Activated CD4-positive, alpha-beta T cell treated with anti-CD3 and anti-CD28 coated beads for 24 hours (primary cell): Measurements from ENCODE around the gene ATP2C2.
"Not testable (repeated sequence)": the region's sequence is repeated elsewhere in the genome, so short reads cannot be mapped to it uniquely, and the experiment has no call there.

Source experiments
- DNase-seq, 2 donors: peaks; one replicate each; pipeline ENCODE4 v3.0.0-alpha.2; 2020; ENCODE audit warnings: low read depth in 2 of 2

ATP2C2 gene

DNA sequence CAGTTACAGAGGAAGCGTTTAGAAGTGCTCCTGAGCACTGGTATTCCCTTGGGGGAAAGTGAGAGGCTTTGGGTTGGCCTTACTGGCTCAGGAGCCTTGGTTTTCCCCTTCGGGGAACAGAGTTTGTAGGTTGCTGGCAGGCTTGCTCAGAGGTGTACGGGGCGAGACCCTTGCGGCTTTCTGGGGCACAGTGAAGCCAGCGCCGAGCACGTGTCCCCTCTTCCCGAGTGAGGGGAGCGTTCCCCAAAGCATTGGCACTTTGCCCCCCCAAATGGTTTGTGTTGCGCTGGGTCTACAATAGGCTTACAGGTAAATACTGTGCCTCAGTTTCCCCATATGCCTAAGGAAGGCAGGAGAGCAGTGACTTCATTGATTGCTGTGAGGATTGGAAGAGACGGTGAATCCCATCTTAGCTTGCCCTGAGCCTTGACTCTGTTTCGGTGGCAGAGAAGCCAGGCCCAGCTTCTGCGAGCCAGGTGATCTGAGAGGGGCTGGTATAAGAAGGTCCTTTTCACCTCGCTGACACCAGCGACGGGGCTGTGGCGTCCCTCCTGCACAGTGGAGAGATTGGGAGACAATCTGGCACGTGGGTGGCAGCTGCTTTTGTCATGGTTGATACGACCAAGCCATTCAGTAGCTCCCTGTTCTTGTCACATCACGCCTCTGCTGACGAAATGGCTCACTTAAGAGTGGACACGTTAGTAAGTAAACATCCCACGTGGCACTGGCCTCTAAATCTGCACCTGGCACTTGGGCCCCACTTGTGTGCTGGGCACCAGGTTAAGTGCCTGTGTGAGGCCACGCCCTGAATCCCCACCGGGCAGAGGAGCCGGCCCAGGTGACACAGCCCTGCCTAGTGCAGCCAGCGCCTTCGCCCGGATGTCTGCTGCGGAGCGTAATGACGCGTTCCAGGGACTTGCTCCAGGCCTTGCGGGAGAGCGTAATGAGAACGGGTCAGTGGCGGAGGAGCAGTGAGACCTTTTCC, 81.1 kb downstream of the ATP2C2 start:
- DNase-seq = no peak

DNA sequence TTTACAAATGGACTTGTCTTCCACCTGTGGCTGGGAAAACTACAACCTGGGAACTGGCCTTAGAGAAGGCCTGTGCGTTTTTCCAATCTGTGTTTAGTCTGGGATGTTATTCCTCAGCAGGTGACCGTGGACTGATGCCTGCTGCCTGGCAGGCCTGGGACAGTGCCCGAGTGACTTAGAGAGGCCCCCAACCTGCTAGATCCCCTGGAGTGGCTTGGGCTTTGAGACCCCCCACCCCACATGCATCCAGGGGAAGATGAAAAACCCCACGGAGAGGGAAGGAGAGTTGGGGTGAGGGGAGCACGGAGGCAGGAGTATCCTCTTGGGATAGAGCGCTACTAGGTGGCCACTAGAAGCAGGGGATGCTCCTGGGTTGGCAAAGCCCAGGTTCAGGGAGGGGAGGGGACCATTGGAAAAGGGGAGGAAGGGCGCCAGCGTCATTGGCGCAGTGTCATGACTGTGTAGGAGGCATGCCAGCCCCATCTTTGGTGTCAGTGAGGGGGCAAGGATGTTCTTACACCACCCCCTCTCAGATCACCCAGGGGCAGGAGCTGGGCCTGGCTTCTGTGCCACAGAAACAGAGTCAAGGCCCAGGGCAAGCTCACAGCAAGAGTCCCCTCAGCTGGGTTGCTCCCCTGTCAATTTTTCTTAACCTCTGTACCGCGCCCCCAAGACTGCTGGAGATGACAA, 82.0 kb downstream of the ATP2C2 start:
- no peak for DNase-seq

DNA sequence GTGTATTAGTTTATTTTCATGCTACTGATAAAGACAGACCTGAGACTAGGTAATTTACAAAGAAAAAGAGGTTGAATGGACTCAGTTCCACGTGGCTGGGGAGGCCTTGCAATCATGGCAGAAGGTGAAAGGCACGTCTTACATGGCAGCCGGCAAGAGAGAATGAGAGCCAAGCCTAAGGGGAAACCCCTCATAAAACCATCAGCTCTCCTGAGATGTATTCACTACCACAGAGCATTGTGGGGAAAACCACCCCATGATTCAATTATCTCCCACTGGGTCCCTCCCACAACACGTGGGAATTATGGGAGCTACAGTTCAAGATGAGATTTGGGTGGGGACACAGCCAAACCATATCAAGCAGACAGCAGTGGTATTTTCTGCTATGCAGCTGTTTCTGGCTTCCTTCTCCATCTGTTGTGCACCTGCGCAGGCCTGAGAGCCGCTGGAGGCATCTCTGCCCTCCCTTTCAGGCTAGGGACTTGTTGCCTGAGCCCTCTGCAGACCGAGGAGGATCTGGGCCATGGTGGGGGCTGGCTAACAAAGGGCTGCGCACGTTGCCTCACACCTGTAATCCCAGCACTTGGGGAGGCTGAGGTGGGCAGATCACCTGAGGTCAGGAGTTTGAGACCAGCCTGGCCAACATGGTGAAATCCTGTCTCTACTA, 82.8 kb downstream of the ATP2C2 start:
- not testable (repeated sequence) for DNase-seq

DNA sequence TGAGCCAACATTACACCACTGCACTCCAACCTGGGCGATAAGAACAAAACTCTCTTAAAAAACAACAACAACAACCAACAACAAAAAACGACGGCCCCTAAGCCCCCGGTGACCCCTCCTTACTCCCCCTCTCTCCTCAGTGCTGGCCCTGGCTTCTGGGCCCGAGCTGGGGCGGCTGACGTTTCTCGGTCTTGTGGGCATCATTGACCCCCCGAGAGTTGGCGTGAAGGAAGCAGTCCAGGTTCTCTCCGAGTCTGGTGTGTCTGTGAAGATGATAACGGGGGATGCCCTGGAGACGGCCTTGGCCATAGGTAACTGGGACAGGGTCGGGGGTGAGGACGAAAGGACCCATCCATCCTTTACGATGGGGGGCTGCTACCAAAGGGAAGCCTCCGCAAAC, 83.4 kb downstream of the ATP2C2 start:
- no peak for DNase-seq

DNA sequence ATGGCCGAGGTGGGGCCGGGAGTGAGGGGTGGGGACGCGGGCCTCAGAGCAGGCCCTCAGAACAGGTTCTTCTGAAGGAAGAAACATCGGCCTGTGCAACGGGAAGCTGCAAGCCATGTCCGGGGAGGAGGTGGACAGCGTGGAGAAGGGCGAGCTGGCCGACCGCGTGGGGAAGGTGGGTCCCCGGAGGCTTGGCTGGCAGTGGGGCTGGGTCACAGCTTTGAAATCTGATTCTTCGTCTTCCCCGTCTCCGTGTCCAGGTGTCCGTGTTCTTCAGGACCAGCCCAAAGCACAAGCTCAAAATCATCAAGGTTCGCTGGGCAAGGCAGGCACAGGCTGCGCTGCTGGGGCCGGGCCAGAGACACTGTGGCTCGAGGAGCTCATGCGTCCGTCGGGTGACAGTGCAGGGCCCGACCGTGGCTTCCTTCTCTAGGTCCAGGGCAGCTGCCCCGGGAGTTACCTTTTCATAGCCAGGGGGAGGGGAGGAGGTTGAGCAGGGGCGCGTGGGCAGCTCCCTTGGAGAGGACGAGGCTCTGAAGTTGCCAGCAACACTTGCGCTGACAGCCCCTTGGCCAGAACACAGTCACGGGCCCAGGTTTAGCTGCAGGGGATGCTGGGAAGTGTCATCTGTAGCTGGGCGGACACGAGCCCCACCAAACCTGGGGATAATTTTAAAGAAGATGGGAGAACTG, 84.9 kb downstream of the ATP2C2 start:
- no peak for DNase-seq

DNA sequence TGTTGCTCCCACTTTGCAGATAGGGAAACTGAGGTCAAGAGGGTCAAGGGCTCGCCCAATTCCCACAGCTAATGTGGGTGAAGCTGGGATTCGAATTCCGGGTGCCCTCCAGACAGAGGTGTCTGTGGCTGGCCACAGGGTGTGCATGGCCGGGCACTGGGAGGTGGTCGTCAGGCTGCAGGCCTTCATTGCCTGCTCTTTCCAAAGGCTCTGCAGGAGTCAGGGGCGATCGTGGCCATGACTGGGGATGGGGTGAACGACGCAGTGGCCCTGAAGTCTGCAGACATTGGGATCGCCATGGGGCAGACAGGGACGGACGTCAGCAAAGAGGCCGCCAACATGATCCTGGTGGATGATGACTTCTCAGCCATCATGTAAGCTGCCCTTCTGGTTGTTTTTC, 86.3 kb downstream of the ATP2C2 start:
- DNase-seq = no peak

DNA sequence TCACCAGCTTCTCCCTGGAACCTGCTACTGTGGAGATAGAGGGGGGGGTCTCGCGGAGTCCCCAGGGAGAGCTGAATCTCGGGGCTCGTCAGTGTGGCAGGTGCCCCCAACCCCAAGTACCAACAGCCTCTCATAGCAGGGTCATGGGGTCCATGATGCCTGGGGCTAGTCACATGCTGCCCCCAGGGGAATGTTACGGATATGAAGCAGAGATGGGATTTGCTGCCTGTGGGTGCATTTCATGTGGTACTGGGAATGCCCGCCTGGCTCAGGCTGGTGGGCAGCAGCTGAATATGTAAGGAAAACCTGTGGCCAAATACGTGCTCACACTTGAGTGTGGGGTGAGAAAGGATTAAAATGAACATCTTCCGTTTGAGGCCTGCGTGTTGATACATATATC, 86.7 kb downstream of the ATP2C2 start:
- DNase-seq = no peak

DNA sequence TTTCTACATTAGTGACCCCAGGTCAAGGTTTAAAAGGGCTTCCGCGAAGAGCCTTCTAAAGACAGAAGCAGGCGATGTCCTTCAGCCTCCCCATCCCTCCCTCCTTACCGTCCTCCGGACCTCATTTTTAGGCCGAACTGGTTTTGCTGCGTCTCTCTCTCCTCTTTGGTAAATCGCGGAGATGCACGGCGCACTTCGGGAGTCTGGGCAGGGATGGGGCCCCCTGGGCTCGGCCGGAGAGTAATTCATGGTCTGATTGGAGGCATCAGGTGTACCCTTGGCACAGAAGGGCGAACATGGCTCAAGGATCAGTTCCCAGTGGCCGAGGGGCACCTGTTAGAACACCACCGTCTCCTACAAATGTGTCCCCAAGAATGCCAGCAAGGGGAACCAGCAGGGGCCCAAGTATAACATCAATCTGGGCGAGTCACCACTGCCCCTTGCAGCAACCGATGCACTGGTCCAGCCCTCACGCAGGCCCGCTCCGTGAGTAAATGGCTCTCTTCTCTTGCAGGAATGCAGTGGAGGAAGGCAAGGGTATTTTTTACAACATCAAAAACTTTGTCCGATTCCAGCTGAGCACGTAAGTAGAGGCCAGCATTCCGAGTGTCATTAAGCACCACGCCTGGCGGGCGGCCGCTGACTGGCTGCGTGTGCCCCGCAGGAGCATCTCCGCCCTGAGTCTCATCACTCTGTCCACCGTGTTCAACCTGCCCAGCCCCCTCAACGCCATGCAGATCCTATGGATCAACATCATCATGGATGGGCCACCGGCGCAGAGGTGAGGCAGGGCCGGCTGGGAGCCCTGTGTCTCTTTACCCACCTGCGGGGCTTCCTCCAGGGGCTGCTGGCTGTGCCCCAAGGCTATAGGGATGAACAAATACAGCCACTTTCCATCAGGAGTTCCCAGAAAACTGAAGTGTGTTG, 90.5 kb downstream of the ATP2C2 start:
- DNase-seq = no peak

DNA sequence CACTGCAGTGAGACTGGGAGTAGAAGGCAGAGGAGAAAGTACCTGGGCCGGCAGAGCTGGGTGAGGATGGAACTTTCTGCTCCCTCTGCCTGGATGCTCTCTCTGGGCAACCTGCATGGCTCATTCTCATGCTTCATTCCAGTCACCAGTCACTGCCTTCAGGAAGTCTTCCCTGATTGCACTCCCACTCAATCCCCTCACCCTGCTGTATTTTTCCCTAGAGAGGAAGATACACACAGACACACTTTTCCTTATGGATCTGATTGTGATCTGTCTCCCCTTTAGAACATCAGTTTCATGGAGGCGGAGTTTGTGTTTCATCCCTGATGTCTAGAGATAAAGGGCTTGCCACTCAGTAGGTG, 91.2 kb downstream of the ATP2C2 start:
- no peak for DNase-seq

DNA sequence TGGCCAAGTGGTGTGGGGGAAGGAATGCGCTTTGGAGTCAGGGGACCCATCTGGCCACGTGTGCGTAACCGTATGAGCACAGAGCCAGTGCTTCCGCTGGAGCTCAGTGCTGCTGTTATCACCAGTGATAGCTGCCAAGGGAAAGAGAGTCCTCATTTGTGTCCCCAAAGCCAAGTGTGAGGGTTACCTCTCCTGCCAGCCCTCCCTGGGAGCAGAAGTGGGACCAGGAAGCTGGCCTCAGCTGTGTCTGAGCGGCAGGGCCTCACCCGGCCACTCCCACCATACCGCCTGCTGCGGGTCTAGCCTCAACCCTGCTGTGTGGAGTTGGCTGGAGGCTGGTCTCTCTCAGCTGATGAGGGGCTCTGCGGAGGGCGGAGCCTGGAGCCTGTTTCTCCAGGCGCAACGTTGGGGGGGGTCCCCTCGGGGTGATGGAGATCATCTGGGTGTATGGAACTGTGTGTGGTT, 91.6 kb downstream of the ATP2C2 start:
- no peak for DNase-seq

DNA sequence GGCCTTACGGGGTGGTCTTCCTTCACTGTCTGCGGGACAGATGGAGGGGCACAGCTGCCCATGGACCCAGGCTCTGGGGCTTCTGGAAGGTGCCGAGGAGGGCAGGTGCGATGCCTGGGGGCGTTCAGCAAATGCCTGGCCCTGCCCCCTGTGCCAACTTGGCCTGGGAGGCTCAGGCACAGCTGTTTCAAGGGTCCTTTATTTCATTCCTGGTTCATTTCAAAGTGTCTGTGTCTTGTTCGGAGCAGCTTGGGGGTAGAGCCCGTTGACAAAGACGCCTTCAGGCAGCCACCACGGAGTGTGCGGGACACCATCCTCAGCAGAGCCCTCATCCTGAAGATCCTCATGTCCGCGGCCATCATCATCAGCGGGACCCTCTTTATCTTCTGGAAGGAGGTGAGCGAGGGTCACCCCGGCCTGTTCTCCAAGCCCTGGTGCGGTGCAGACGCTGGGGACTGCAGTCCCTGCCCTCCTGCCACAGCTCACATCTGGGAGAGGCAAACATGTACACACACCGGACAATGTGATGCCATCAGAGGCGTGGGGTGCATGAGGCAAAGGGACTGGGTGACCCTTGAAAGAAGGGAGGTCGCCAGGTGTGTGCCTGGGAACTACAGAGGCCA, 92.2 kb downstream of the ATP2C2 start:
- no peak for DNase-seq

DNA sequence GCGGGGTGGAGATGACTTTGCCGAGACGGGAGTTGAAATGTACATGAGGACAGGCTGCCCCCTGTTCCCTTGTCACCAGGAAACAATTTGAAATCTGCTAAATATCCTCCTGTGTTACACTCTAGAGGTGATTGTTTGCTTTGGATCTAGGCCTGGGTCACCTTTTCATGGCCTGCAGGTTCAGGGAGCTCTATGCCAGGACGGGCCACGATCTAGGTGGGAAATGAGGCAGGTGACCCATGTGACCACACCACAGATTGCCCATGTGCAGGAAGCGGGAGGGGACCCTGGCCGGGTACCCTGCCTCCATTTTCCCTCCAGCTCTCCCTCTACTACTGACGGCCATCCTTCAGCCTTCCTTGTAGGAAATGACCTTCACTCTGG, 92.7 kb downstream of the ATP2C2 start:
- DNase-seq = no peak

DNA sequence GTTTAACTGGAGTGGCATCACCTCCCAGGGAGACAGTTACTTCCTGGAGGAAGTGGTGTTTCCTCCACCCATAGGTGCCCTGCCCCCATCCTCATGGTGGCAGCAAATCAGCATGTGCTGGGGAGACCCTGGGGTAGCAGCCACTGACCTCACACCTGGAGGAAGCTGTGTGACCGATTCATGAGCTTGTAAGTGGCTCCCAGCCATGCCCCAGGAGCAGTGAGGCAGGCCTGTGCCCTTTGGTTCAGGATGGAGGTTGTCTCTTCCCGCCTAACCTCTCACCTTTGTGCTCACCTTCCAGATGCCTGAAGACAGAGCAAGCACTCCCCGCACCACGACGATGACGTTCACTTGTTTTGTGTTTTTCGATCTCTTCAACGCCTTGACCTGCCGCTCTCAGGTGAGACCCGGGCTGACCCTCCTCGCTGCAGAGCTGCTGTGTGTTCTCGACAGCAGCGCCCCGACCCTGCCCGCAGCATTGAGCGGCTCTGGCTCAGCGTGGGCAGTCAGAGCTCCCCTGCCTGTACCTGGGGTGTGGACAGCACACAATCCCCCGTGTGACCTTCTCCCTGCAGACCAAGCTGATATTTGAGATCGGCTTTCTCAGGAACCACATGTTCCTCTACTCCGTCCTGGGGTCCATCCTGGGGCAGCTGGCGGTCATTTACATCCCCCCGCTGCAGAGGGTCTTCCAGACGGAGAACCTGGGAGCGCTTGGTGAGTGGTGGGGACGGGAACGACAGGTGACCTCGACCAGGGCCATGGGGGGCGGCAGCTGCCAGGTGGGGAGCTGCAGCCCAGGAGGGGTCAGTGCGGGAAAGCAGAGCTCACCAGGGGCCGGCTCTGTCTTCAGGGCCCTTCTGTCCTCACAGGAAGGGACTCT, 93.3 kb downstream of the ATP2C2 start:
- DNase-seq = no peak

DNA sequence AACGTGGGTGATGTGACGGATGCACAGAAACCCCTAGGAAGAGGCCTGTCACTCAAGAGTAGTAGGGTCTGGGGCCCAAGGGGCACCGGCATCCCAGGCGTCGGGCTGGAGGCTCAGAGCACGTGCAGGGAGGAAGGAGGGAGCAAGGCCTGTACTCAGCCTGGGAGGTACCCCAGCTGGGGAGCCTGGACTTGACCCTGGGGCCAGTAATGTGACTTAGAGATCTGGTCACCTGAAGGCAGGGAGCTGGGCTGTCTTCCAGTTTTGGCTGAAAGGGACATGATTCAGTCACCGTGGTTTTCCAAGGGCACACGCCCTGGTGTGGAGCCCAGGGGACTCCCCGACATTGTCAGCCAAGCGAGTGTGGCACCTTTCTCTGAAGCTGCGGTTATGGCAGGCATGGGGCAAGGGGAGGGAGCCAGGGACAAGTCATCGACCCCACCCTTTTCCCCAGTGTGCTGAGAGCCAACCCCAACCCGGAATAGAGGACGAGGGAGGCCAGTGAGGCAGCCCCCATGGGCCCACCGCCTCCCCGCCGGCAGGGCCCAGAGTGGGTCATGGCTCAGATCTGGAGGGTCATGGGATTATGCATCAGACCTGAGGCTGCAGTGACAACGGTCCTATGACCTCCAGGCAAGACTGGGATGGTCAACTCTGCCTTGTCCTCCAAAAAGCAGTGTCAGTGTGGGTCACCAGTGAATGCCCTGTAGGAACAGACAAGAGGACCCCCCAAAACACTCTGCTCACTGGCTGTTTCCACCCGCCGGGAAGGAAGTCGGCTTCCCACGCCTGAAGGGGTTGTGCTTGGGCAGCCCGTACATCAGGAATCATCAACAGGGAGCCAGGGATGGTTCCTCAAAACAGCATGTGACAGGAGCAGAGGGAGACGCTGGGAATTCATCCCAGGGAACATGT, 94.2 kb downstream of the ATP2C2 start:
- DNase-seq = no peak

DNA sequence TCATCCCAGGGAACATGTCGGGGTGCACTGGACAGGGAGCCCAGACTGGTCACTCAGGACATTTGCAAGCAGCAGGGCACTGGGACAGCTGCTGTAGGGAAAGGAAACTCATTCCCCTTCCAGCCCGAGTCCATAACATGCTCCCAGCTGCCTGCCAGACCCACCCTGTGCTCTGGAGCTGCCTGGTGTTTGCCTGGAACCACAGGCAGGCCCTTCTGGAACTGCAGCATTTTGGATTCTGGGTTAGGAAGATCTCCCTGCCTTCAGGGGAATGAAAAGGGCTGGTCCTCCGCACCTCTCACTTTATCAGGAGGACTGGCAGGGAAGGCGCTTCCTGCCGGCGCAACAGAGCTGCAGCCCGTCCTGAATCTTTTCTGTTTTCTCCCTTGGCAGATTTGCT, 94.9 kb downstream of the ATP2C2 start:
- no peak for DNase-seq

DNA sequence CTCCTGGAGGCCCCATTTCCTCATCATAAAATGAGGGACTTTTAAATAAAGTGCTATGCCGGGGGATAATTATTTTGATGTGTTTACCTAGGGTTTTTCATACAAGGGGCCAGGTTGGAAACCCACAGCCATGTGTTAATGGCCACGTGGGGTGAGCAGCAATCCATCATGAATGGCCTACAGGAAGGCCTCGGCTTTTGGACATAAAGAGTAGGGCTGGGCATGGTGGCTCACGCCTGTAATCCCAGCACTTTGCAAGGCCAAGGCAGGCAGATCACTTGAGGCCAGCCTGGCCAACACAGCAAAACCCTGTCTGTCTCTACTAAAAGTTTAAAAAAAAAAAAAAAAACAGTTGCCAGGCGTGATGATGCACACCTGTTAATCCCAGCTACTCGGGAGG, 95.8 kb downstream of the ATP2C2 start:
- DNase-seq = no peak

DNA sequence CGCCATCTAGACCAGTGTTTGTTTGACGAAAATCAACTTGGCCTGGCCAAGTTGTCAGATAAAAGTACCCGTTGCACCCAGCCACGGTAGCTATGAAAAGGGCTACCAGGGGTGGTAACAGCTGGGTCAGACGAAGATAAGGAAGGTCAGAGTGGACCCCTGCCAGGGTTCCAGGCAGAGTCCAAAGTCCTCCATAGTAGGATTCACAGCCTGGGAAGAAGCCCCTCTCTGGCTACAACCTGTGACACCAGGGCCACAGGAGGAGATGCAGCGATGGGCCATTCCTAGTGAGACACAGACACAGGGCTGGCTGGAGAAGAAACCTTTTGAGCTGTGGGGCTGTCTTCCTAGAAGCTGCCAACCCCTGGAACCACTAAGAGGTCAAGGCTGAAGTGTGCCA, 96.8 kb downstream of the ATP2C2 start:
- no peak for DNase-seq

DNA sequence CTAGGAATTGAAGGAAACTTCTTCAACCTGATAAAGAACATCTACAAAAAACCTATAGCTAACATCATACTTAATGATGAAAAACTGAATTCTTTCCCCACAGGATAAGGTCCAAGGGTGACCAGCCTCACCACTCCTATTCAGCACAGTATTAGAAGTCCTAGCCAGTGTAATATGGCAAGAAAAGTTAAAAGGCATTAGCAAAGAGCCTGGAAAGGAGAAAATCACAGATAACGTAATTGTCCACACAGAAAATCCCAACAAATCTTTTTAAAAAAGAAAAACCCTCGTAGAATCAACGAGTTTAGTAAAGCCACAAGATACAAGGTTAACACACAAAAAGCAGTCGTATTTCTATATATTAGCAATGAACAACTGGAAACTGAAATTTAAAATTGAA, 98.4 kb downstream of the ATP2C2 start:
- DNase-seq = no peak
